ENCODE data around the gene SH3BGR. TPM values are rescaled to one million over a fixed set of nuclear protein-coding genes. Genes with fewer than 3 reads are reported as not detected.

The SH3BGR gene
- polyA plus RNA-seq, 1 experiment: 2.7 TPM

DNA sequence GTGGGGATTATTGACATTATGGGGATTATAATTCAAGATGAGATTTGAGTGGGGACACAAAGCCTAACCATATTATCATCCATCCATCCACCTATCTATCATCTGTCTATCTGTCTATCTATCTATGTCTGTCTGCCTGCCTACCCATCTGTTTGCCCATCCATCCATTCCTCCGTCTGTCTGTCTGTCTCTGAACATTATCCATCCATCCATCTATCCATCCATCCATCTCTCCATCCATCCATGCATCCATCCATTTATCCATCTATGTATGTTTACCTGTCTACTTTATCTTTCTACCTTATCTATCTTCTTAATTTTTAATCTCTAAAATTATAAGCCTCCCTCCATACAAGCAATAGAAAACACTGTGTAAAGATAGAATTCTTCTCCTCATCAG lies 47.4 kb downstream of the SH3BGR start:
- H3K9me3 ChIP-seq (ENCODE audit: control insufficient read depth, insufficient read depth, low read length): no peaks in the 10 kb centered on the region
- POLR2A ChIA-PET: no interaction called here
- CTCF ChIA-PET: no interaction called here
- DNase-seq (ENCODE audit: low read depth, low spot score): no peak
- H3K27me3 ChIP-seq (ENCODE audit: control insufficient read depth, insufficient read depth, low read length): peaks cover under 1% of the 10 kb centered on the region
- TF ChIP-seq CTCF (IDR thresholded peaks at IDR 0.05; ENCODE audit: low read depth, low read length): no peak
- H3K27ac ChIP-seq (ENCODE audit: low read depth, low read length): no peak overlapping the region
- no peak overlapping the region for H3K4me3 ChIP-seq (ENCODE audit: low read depth, low read length)

DNA sequence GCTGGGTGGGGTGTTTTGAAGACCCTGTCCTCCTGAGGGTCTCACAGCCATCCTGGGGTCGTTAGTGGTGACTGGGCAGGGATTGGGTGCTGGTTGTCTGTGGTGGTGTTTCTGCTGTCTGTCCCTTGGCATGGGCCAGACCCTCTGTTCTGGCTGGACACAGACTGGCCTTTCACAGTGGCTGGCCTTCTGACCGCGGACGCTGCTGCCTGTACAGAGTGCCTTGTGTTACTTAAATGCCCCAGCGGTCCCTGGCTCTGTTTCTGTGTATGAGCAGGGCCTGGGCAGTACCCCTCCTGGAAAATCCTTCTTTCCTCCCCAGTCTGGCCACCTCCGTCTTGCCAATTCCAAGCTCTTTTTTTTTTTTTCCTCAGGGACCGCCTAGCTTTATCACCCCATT lies 50.9 kb downstream of the SH3BGR start:
- H3K4me3 ChIP-seq (ENCODE audit: low read depth, low read length): no peak overlapping the region
- H3K27me3 ChIP-seq (ENCODE audit: control insufficient read depth, insufficient read depth, low read length): peaks cover 3% of the 10 kb centered on the region
- no peaks in the 10 kb centered on the region for H3K9me3 ChIP-seq (ENCODE audit: control insufficient read depth, insufficient read depth, low read length)
- TF ChIP-seq CTCF (IDR thresholded peaks at IDR 0.05; ENCODE audit: low read depth, low read length): no peak
- POLR2A ChIA-PET: no interaction called here
- H3K27ac ChIP-seq (ENCODE audit: low read depth, low read length): no peak overlapping the region
- CTCF ChIA-PET: no interaction called here
- no peak for DNase-seq (ENCODE audit: low read depth, low spot score)

GRCh38 chr21:39503123-39503762 lies 51.5 kb downstream of the SH3BGR start:
- TF ChIP-seq CTCF (IDR thresholded peaks at IDR 0.05; ENCODE audit: low read depth, low read length): no peak
- Histone ChIP-seq H3K27me3 (ENCODE audit: control insufficient read depth, insufficient read depth, low read length) (peaks cover 5% of the 10 kb centered on the region), H3K4me3 (ENCODE audit: low read depth, low read length) (no peak overlapping the region), H3K9me3 (ENCODE audit: control insufficient read depth, insufficient read depth, low read length) (no peaks in the 10 kb centered on the region), H3K27ac (ENCODE audit: low read depth, low read length) (no peak overlapping the region)
- POLR2A ChIA-PET: no interaction called here
- DNase-seq (ENCODE audit: low read depth, low spot score): no peak
- CTCF ChIA-PET: interaction anchor here (3.1 kb wide), 1 partner anchor 15 kb away, joined by 11 read pairs; no protein-coding TSS in a partner anchor

- TF ChIP-seq CTCF (IDR thresholded peaks at IDR 0.05; ENCODE audit: low read depth, low read length): no peak
- ChIA-PET CTCF (interaction anchor here (3.1 kb wide), 1 partner anchor 14 kb away, joined by 11 read pairs; no protein-coding TSS in a partner anchor), POLR2A (no interaction called here)
- Histone ChIP-seq H3K27me3 (ENCODE audit: control insufficient read depth, insufficient read depth, low read length) (peaks cover 5% of the 10 kb centered on the region), H3K27ac (ENCODE audit: low read depth, low read length) (no peak overlapping the region), H3K9me3 (ENCODE audit: control insufficient read depth, insufficient read depth, low read length) (no peaks in the 10 kb centered on the region), H3K4me3 (ENCODE audit: low read depth, low read length) (no peak overlapping the region)
- no peak for DNase-seq (ENCODE audit: low read depth, low spot score)
Observed at GRCh38 chr21:39504230-39504629, 52.5 kb downstream of the SH3BGR start.

- ChIA-PET POLR2A (no interaction called here), CTCF (interaction anchor here (0.6 to 1.0 kb wide), 3 partner anchors 8 to 206 kb away, joined by 3 to 4 read pairs (median 4); no protein-coding TSS in a partner anchor)
- peaks cover 2% of the 10 kb centered on the region for H3K27me3 ChIP-seq (ENCODE audit: control insufficient read depth, insufficient read depth, low read length)
- no peak overlapping the region for H3K27ac ChIP-seq (ENCODE audit: low read depth, low read length)
- H3K4me3 ChIP-seq (ENCODE audit: low read depth, low read length): no peak overlapping the region
- DNase-seq (ENCODE audit: low read depth, low spot score): no peak
- TF ChIP-seq CTCF (IDR thresholded peaks at IDR 0.05; ENCODE audit: low read depth, low read length): no peak
- no peaks in the 10 kb centered on the region for H3K9me3 ChIP-seq (ENCODE audit: control insufficient read depth, insufficient read depth, low read length)
Observed at GRCh38 chr21:39510240-39510639, 58.5 kb downstream of the SH3BGR start.

Measured in AG04450 (cell line).